ENCODE data around the gene ATF7IP2.
A peak's percentile ranks its signal among the peaks of the same experiment; 100 is the strongest.

Gene ATF7IP2

GRCh38 chr16:10518479-10519041 lies 132.7 kb downstream of the ATF7IP2 start:
- no peak for DNase-seq

GRCh38 chr16:10519297-10519696 lies 133.4 kb downstream of the ATF7IP2 start:
- DNase-seq: no peak

- DNase-seq: no peak
These were observed 134.3 kb downstream of the ATF7IP2 start for GRCh38 chr16:10519929-10520868.

- no peak for DNase-seq
These were observed 135.2 kb downstream of the ATF7IP2 start for GRCh38 chr16:10520869-10521578.

GRCh38 chr16:10521681-10522274 lies 135.9 kb downstream of the ATF7IP2 start:
- peak; percentile 32 for DNase-seq

GRCh38 chr16:10522966-10523365 lies 137.1 kb downstream of the ATF7IP2 start:
- no peak for DNase-seq

GRCh38 chr16:10525214-10525825 lies 139.5 kb downstream of the ATF7IP2 start:
- no peak for DNase-seq

- DNase-seq: no peak
These were observed 141.1 kb downstream of the ATF7IP2 start for GRCh38 chr16:10526962-10527361.

- DNase-seq: no peak
These were observed 142.8 kb downstream of the ATF7IP2 start for GRCh38 chr16:10528635-10529034.

- no peak for DNase-seq
These were observed 144.2 kb downstream of the ATF7IP2 start for GRCh38 chr16:10529895-10530669.

- DNase-seq: no peak
These were observed 144.8 kb downstream of the ATF7IP2 start for GRCh38 chr16:10530685-10531084.

- DNase-seq: no peak
These were observed 145.7 kb downstream of the ATF7IP2 start for GRCh38 chr16:10531582-10531981.
